ENCODE results near the gene LRCOL1. TPM values are rescaled to one million over a fixed set of nuclear protein-coding genes. Genes with fewer than 3 reads are reported as not detected.

The LRCOL1 gene
- total RNA-seq, 1 donor from 2014 or later = not detected

DNA sequence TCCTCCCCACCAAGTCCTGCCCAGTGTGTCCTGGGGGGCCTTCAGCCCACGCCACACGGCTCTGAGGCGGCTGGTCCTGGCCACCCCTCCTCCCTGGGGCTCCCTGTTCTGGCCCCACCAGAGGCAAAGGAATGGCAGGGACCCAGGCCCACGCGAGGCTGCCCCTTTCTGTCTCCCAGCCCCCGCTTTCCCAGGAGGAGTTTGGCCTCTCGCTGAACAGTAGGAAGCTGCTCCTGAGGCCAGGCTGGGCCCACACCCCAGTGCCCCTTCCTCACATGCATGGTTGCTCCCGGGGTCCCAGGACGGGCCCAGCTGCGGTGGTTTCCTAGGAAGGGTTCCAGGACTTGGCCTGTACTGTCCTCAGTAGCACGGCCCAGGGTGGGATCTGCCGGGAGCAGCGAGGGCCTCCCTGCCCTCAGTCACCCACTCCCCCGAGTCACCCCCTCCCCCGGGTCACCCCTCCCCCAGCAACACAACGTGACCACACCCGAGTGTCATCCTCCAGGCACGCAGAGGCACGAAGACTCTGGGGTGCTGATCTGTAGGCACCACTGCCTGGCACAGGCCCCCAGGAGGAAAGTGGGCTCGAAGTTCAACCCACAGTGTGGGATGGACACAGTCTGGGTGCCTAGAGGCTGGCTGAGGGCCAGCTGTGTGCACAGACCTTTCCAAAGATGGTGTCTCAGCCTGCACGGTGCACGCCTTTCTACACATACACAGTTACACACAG, 33.0 kb downstream of the LRCOL1 start:
- Histone ChIP-seq H3K4me3 (ENCODE audit: low read depth, low read length) (no peak overlapping the region), H3K36me3 (ENCODE audit: control insufficient read depth, insufficient read depth, low read length) (peaks cover 22% of the 10 kb centered on the region), H3K27me3 (ENCODE audit: control insufficient read depth, insufficient read depth, low read length) (no peaks in the 10 kb centered on the region)
- no peak for FAIRE-seq
- TF ChIP-seq, protein P1, sequence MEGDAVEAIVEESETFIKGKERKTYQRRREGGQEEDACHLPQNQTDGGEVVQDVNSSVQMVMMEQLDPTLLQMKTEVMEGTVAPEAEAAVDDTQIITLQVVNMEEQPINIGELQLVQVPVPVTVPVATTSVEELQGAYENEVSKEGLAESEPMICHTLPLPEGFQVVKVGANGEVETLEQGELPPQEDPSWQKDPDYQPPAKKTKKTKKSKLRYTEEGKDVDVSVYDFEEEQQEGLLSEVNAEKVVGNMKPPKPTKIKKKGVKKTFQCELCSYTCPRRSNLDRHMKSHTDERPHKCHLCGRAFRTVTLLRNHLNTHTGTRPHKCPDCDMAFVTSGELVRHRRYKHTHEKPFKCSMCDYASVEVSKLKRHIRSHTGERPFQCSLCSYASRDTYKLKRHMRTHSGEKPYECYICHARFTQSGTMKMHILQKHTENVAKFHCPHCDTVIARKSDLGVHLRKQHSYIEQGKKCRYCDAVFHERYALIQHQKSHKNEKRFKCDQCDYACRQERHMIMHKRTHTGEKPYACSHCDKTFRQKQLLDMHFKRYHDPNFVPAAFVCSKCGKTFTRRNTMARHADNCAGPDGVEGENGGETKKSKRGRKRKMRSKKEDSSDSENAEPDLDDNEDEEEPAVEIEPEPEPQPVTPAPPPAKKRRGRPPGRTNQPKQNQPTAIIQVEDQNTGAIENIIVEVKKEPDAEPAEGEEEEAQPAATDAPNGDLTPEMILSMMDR (IDR thresholded peaks at IDR 0.05; ENCODE audit: insufficient read depth, low read length, severe bottlenecking) = no peak
- DNase-seq (ENCODE audit: low read depth) = no peak

- Histone ChIP-seq H3K36me3 (ENCODE audit: control insufficient read depth, insufficient read depth, low read length) (peaks cover 22% of the 10 kb centered on the region), H3K4me3 (ENCODE audit: low read depth, low read length) (no peak overlapping the region), H3K27me3 (ENCODE audit: control insufficient read depth, insufficient read depth, low read length) (no peaks in the 10 kb centered on the region)
- TF ChIP-seq, protein P1 (IDR thresholded peaks at IDR 0.05; ENCODE audit: insufficient read depth, low read length, severe bottlenecking) = no peak
- DNase-seq (ENCODE audit: low read depth) = no peak
- no peak for FAIRE-seq
Observed at GRCh38 chr12:132576701-132577100, 33.7 kb downstream of the LRCOL1 start.

DNA sequence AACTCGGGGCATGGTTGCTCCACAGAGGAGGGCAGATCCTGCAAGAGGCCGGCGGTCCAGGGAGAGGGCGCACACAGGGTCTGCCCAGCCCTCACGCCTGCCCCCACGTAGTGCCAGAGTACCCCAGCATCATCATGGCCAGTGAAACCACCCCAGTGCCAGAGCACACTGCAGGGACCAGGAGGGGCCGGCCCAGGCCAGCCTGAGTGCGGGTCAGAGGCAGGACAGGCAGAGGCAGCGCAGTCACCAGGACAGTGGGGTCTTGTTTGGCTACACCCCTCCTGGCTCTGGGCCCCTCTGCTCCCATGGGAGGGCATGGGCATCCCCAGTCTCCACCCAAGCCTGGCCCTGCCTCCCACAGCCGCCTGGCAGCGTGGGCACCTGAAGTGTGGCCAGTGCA, 34.7 kb downstream of the LRCOL1 start:
- TF ChIP-seq, protein P1 (IDR thresholded peaks at IDR 0.05; ENCODE audit: insufficient read depth, low read length, severe bottlenecking) = no peak
- no peak overlapping the region for H3K4me3 ChIP-seq (ENCODE audit: low read depth, low read length)
- no peaks in the 10 kb centered on the region for H3K27me3 ChIP-seq (ENCODE audit: control insufficient read depth, insufficient read depth, low read length)
- DNase-seq (ENCODE audit: low read depth) (no peak), FAIRE-seq (no peak)
- H3K36me3 ChIP-seq (ENCODE audit: control insufficient read depth, insufficient read depth, low read length) = peaks cover 23% of the 10 kb centered on the region

GRCh38 chr12:132574271-132574996, 35.9 kb downstream of the LRCOL1 start:
- no peak overlapping the region for H3K4me3 ChIP-seq (ENCODE audit: low read depth, low read length)
- peaks cover 26% of the 10 kb centered on the region for H3K36me3 ChIP-seq (ENCODE audit: control insufficient read depth, insufficient read depth, low read length)
- DNase-seq (ENCODE audit: low read depth) = no peak
- FAIRE-seq = no peak
- TF ChIP-seq, protein P1 (IDR thresholded peaks at IDR 0.05; ENCODE audit: insufficient read depth, low read length, severe bottlenecking) = no peak
- no peaks in the 10 kb centered on the region for H3K27me3 ChIP-seq (ENCODE audit: control insufficient read depth, insufficient read depth, low read length)

GRCh38 chr12:132572801-132573760, 37.3 kb downstream of the LRCOL1 start:
- no peak overlapping the region for H3K4me3 ChIP-seq (ENCODE audit: low read depth, low read length)
- DNase-seq (ENCODE audit: low read depth) (no peak), FAIRE-seq (no peak)
- H3K27me3 ChIP-seq (ENCODE audit: control insufficient read depth, insufficient read depth, low read length) = no peaks in the 10 kb centered on the region
- H3K36me3 ChIP-seq (ENCODE audit: control insufficient read depth, insufficient read depth, low read length) = peaks cover 29% of the 10 kb centered on the region
- TF ChIP-seq, protein P1 (IDR thresholded peaks at IDR 0.05; ENCODE audit: insufficient read depth, low read length, severe bottlenecking) = no peak

All from bronchial epithelial cell (primary cell).